ENCODE measurements around the gene TRAPPC11.

GRCh38 chr4:183626168-183626567, 32.9 kb upstream of the TRAPPC11 start:
- TF ChIP-seq CTCF (conservative IDR thresholded peaks at IDR 0.05; ENCODE audit: low read depth, low read length) (no peak), EZH2 (IDR thresholded peaks at IDR 0.05; ENCODE audit: borderline replicate concordance, low read depth, low read length, poor library complexity, severe bottlenecking) (no peak)

Data from A673 (cell line).